Measurements from ENCODE around the gene NDUFB6.

DNA sequence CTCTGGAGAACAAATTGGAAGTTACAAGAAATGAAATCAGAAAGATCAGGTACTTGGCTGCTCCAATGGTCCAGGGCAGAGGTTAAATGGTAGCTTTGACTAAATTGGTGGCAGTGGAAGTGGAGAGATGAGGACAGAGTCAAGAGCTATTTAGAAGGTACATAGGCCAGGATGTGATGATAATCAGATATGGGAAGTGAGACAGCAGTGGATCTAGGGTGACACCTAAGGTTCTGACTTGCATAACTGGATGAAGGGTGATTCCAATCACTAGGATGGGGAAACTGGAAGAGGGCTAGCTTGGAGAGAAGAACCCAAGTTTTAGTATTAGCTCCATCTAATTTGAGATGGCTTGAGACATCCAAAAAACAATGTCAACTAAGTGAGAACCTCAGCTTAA is 24.0 kb upstream of the NDUFB6 start:
- TF ChIP-seq, protein P1, sequence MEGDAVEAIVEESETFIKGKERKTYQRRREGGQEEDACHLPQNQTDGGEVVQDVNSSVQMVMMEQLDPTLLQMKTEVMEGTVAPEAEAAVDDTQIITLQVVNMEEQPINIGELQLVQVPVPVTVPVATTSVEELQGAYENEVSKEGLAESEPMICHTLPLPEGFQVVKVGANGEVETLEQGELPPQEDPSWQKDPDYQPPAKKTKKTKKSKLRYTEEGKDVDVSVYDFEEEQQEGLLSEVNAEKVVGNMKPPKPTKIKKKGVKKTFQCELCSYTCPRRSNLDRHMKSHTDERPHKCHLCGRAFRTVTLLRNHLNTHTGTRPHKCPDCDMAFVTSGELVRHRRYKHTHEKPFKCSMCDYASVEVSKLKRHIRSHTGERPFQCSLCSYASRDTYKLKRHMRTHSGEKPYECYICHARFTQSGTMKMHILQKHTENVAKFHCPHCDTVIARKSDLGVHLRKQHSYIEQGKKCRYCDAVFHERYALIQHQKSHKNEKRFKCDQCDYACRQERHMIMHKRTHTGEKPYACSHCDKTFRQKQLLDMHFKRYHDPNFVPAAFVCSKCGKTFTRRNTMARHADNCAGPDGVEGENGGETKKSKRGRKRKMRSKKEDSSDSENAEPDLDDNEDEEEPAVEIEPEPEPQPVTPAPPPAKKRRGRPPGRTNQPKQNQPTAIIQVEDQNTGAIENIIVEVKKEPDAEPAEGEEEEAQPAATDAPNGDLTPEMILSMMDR (IDR thresholded peaks at IDR 0.05) = no peak
- no peak for TF ChIP-seq POLR2A (IDR thresholded peaks at IDR 0.05)
